ENCODE results near the gene RBM33. TPM values are rescaled to one million over a fixed set of nuclear protein-coding genes. Genes with fewer than 3 reads are reported as not detected.

The RBM33 gene
- total RNA-seq, 8 experiments from 2014 or later, result 13.3 to 52.0 (median 29.3) TPM

DNA sequence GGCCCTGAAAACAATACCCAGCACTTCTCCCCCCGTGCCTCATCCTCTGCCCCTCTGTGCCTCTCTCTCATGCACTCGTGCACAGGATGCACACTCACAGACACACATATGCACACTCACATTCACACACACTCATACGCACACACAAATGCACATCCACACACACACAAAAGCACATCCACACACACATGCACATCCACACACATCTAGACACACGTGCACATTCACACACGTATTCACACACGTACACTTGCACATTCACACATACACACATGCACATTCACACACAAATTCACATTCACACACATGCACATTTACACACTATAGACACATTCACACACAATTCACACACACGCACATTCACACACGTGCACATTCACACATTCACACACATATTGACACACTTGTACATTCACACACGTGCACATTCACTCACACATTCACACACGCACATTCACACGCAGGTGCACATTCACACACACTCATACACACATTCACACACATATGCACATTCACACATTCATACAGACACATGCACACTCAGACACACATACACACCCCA, 148.6 kb downstream of the RBM33 start:
- Histone ChIP-seq H3K27ac (no peak overlapping the region), H3K4me3 (no peak overlapping the region), H3K4me1 (replicated peaks in 1 of 2) (no peaks in the 10 kb centered on the region)
- in situ Hi-C loops (cut with MboI; ENCODE audit: low pct_unique_long_range_greater_than_20kb in 2 of 9, low sequenced_read_pairs in 9 of 9, unreplicated experiment in 9 of 9), result loop anchor here in 3 of 9 experiments (10.0 to 25.0 kb wide), 2 partner anchors 1019 to 1022 kb away; no protein-coding TSS in a partner anchor
- ATAC-seq (replicated peaks in 6 of 8), result no peak
- 47 to 92% (median 75%) methylated on average over 3 to 10 of the region's 11 CpGs; no CpG with 5 or more reads in 2 of the 10 experiments for WGBS, 10 experiments

DNA sequence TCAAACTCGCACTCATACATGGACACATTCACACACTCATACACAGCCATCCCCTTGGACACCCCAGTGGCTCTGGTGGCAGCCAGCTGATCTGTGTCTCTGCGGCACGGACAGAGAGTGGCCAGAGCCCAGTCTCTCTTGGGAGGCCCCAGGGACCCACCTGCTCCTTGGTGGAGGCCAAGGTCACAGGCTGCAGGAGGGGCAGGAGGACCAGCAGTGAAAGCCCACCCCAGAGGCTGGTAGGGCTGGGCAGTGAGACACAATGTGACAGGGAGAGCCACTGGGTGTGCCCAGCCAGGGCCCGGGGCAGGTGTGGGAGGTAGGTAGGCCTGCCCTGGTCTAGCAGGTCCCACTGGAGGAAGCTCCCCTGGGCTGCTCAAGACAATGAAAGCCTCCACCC, 149.3 kb downstream of the RBM33 start:
- in situ Hi-C loops (cut with MboI; ENCODE audit: low pct_unique_long_range_greater_than_20kb in 2 of 9, low sequenced_read_pairs in 9 of 9, unreplicated experiment in 9 of 9), result loop anchor here in 3 of 9 experiments (10.0 to 25.0 kb wide), 2 partner anchors 1019 to 1021 kb away; no protein-coding TSS in a partner anchor
- Histone ChIP-seq H3K27ac (no peak overlapping the region), H3K4me1 (replicated peaks in 1 of 2) (no peaks in the 10 kb centered on the region), H3K4me3 (no peak overlapping the region)
- WGBS, 10 experiments, result 64 to 80% methylated on average over 1 to 3 of the region's 4 CpGs; no CpG with 5 or more reads in 8 of the 10 experiments
- ATAC-seq (replicated peaks in 6 of 8), result no peak

DNA sequence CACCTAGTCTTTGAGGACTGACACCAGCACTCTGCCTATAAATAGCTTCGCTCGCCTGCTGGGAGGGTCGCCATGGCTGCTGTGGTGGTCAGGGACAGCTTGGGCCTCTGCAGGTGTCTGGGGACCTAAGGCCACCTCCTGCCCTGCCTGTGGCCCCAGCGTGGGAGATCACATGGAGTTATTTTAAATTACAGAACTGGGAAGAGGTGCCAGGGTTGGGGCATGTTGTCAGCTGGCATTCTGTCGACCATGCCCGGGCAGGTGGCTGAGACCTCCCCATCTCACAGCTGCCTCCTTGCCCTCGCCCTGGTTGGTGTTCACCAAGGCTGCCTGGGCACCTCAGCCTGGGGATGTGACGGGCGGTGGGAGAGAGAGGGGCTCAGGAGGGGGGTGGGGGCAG, 149.7 kb downstream of the RBM33 start:
- ATAC-seq (replicated peaks in 6 of 8), result no peak
- Histone ChIP-seq H3K4me3 (no peak overlapping the region), H3K4me1 (replicated peaks in 1 of 2) (no peaks in the 10 kb centered on the region), H3K27ac (no peak overlapping the region)
- in situ Hi-C loops (cut with MboI; ENCODE audit: low pct_unique_long_range_greater_than_20kb in 2 of 9, low sequenced_read_pairs in 9 of 9, unreplicated experiment in 9 of 9), result loop anchor here in 3 of 9 experiments (10.0 to 25.0 kb wide), 2 partner anchors 1018 to 1021 kb away; no protein-coding TSS in a partner anchor
- 34 to 80% (median 72%) methylated on average over 2 to 5 of the region's 9 CpGs; no CpG with 5 or more reads in 7 of the 10 experiments for WGBS, 10 experiments

DNA sequence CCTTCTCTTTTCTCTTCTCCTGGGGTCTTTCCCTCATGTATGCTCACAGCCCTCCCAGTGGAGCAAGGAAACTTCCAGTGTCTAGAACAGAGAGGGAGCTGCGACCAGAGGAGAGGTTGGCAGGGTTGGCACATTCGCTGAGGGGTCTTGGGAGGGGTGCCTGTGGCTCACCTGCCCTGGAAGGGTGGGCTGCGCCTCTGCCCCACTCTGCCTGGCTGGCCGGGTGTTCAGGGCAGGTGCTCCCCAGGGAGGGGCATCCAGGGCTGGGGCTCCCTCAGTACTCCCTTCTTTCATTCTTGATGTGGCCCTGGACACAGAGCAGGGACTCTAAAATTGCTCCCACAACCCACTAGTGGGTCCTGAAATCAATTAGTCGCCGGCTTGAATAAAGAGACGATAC, 150.9 kb downstream of the RBM33 start:
- no peaks in the 10 kb centered on the region for H3K4me1 ChIP-seq (replicated peaks in 1 of 2)
- WGBS, 10 experiments, result 0 to 79% (median 54%) methylated on average over 1 to 3 of the region's 7 CpGs; no CpG with 5 or more reads in 2 of the 10 experiments
- in situ Hi-C loops (cut with MboI; ENCODE audit: low pct_unique_long_range_greater_than_20kb in 2 of 9, low sequenced_read_pairs in 9 of 9, unreplicated experiment in 9 of 9), result loop anchor here in 3 of 9 experiments (10.0 to 25.0 kb wide), 2 partner anchors 1017 to 1019 kb away; no protein-coding TSS in a partner anchor
- no peak for ATAC-seq (replicated peaks in 6 of 8)
- no peak overlapping the region for H3K27ac ChIP-seq
- H3K4me3 ChIP-seq, result no peak overlapping the region

DNA sequence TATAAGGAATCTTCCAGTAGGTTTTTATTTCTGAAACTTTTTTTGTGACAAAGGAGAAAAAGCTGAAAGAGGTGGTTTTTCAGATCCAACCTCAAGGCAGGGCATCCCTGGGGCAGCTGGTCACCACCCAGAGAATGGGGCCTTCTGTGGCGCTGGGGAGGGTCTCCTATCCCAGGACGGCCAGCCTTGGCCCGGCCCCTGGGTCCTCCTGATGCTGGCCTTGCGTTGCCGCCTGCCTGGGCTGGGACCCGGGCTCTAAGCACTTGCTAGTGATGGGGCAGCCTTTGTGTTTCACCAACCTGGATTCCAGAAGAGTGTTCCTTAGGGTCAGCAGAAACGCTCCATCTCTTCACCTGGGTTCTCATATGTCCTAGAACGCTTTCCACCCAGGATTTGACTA, 151.5 kb downstream of the RBM33 start:
- Histone ChIP-seq H3K27ac (no peak overlapping the region), H3K4me1 (replicated peaks in 1 of 2) (no peaks in the 10 kb centered on the region), H3K4me3 (no peak overlapping the region)
- WGBS, 10 experiments, result 28 to 100% (median 57%) methylated on average over 1 to 6 of the region's 8 CpGs; no CpG with 5 or more reads in 4 of the 10 experiments
- no peak for ATAC-seq (replicated peaks in 6 of 8)
- in situ Hi-C loops (cut with MboI; ENCODE audit: low pct_unique_long_range_greater_than_20kb in 2 of 9, low sequenced_read_pairs in 9 of 9, unreplicated experiment in 9 of 9), result loop anchor here in 3 of 9 experiments (10.0 to 25.0 kb wide), 2 partner anchors 1016 to 1019 kb away; no protein-coding TSS in a partner anchor

DNA sequence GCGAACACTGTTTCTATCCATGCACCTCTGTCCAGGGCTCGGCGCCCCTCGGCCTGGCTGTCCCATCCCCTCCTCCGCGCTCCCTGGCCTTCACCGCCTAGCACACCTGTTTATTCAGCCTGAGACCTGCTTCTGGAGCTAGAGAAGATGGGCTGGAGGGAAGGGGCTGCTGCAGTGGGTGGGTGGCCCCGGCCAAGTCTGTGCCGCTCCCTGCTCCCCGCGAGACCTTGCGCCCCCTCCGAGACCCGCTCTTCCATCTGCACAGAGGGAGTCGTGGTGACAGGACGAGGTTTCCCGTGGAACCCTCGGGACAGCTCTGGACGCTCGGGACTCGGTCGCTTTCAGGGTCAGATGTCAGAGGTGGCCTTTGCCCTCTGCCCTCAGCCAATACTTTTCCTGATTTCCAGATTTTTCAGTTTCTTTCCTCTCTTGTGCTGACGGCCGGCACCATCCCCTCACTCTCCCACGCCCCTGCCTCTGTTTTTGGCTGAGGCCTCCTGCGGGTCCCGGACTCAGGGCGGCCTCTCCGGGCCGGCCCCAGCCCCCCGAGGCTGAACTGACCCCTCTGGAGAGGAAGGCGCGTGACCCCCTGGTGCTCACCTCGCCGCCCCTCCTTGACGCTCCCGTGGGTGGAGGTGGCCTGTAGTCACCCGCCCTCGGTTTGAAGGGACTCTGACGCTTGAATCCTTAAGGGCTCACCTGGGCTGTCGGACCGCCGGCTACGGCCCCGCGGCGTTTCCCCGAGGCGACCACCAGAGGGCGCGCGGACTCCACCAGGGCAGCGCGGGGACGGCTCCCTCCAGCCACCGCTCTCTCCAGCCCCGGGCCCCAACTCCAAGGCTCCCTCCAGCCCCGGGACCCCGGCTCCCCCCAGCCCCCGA, 152.2 kb downstream of the RBM33 start:
- in situ Hi-C loops (cut with MboI; ENCODE audit: low pct_unique_long_range_greater_than_20kb in 2 of 9, low sequenced_read_pairs in 9 of 9, unreplicated experiment in 9 of 9), result loop anchor here in 3 of 9 experiments (10.0 to 25.0 kb wide), 2 partner anchors 1016 to 1018 kb away; no protein-coding TSS in a partner anchor
- no peak overlapping the region for H3K27ac ChIP-seq
- peak; percentile 75 to 92 (median 82) for ATAC-seq (replicated peaks in 6 of 8)
- no peaks in the 10 kb centered on the region for H3K4me1 ChIP-seq (replicated peaks in 1 of 2)
- 20 to 65% (median 54%) methylated on average over 7 to 11 of the region's 60 CpGs; no CpG with 5 or more reads in 5 of the 10 experiments for WGBS, 10 experiments
- no peak overlapping the region for H3K4me3 ChIP-seq

DNA sequence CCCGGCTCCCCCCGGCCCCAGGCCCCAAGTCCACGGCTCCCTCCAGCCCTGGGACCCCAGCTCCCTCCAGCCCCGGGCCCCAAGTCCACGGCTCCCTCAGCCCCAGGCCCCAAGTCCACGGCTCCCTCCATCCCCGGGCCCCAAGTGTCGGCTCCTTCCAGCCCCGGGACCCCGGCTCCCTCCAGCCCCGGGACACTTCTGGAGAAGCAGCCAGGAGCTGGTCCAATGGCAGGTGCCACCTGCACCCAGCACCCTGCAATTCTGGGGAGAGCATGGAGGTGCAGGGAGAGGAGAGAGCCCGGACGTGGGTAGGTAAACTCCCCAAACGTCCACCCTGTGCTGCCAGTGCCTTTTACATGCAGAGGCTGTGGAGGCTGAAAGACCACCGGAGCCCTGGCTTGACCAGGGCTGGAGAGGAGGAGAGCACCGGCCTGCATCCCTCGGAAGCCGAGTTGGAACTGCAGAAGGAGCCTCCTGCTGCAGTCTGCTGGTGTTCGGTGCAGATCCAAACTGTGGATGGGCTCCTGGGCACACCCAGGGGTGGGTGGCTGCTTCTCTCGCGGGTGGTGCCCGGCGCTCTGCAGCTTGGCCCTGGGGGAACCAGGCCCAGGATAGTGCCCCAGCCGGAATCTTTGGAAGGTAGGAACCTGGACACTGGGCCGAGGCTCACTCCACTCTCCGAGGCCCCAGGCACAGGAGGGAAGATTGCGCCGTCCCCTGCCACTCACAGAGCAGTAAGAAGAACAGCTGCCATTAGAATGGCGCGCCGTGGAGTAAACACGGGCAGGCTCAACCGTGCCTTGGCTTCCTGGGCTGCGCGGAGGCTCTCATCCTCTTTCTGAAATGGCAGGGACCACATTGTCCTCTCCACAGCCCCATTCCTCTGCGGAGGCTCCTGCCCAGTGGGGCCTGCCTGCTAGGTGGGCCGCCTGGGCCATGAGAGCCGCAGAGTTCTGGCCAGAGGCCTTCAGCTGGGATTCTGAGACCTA, 153.1 kb downstream of the RBM33 start:
- in situ Hi-C loops (cut with MboI; ENCODE audit: low pct_unique_long_range_greater_than_20kb in 2 of 9, low sequenced_read_pairs in 9 of 9, unreplicated experiment in 9 of 9), result loop anchor here in 3 of 9 experiments (10.0 to 25.0 kb wide), 2 partner anchors 1015 to 1017 kb away; no protein-coding TSS in a partner anchor
- no peak overlapping the region for H3K4me3 ChIP-seq

DNA sequence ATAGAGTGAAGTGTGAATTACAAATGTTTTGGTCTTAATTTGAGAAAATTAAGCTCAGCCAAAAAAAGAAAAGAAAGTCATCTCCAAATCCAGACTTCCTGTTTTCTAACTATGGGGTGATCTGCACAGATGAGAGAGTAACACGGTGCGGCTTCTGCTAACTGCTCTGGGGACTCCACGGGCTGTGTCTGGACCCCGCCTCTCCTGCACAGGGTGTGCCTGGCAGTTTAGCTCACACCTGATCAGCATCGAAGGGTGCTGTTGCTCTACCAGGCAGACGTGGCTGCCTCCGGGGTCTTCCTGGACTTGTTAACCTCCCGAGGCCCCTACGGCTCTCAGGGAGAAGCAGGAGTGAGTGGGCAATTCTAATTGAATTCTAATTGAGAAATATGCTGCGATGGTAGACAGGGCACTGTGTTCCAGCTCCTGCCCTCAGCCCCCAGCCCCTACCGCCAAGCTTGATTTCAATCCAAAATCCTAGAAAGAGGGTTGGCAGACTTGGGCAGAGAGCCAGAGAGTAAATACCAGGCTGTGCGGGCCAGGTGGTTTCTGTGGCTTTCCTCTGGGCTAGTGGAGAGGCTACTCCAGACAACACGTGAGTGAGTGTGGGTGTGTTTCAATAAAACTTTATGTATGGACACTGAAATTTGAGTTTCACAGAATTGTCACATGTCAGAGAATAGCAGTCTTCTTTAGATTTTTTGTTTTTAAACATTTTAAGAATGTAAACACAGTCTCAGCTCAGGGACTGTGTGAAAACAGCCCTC, 154.4 kb downstream of the RBM33 start:
- no peak overlapping the region for H3K27ac ChIP-seq
- in situ Hi-C loops (cut with MboI; ENCODE audit: low pct_unique_long_range_greater_than_20kb in 2 of 9, low sequenced_read_pairs in 9 of 9, unreplicated experiment in 9 of 9), result loop anchor here in 3 of 9 experiments (10.0 to 25.0 kb wide), 2 partner anchors 1013 to 1016 kb away; no protein-coding TSS in a partner anchor
- WGBS, 10 experiments, result 20 to 100% (median 76%) methylated on average over 1 to 11 of the region's 13 CpGs; no CpG with 5 or more reads in 2 of the 10 experiments
- peak in 1 of 8 experiments; percentile 27 for ATAC-seq (replicated peaks in 6 of 8)
- no peak overlapping the region for H3K4me3 ChIP-seq
- H3K4me1 ChIP-seq (replicated peaks in 1 of 2), result peaks cover 0 to 6% of the 10 kb centered on the region in 2 donors

More for the DNA sequence above, 153.1 kb downstream of the RBM33 start:
- peak in 6 of 8 experiments; percentile 16 to 56 (median 34) for ATAC-seq (replicated peaks in 6 of 8)
- H3K4me1 ChIP-seq (replicated peaks in 1 of 2), result no peaks in the 10 kb centered on the region
- 60 to 85% (median 72%) methylated on average over 1 to 20 of the region's 38 CpGs; no CpG with 5 or more reads in 5 of the 10 experiments for WGBS, 10 experiments
- no peak overlapping the region for H3K27ac ChIP-seq

DNA sequence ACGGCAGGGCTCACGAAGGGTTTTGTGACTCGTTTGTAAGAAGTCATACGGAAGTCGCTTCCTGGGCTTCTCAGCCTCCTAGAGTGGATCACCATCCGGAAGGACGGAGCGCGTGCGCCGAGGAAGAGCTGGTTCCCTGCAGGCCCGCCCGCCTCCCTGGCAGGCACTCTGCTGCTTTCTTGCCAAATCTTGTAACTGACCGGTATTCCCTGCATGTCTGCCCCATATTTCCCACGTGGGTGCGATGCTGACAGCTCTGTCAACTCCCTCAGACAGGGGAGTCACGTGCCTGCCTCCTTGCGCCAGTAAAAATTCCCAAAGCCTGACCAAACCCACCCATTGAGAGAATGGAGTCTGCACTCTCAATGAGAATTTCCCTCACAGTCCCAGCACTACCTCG, 155.1 kb downstream of the RBM33 start:
- in situ Hi-C loops (cut with MboI; ENCODE audit: low pct_unique_long_range_greater_than_20kb in 2 of 9, low sequenced_read_pairs in 9 of 9, unreplicated experiment in 9 of 9), result loop anchor here in 3 of 9 experiments (10.0 to 25.0 kb wide), 2 partner anchors 1013 to 1015 kb away; no protein-coding TSS in a partner anchor
- Histone ChIP-seq H3K4me3 (no peak overlapping the region), H3K4me1 (replicated peaks in 1 of 2) (peaks cover 0 to 8% of the 10 kb centered on the region in 2 donors), H3K27ac (no peak overlapping the region)
- WGBS, 10 experiments, result 0 to 53% (median 20%) methylated on average over 1 to 12 of the region's 19 CpGs; no CpG with 5 or more reads in 1 of the 10 experiments
- peak in 2 of 8 experiments; percentile 12 to 15 for ATAC-seq (replicated peaks in 6 of 8)

DNA sequence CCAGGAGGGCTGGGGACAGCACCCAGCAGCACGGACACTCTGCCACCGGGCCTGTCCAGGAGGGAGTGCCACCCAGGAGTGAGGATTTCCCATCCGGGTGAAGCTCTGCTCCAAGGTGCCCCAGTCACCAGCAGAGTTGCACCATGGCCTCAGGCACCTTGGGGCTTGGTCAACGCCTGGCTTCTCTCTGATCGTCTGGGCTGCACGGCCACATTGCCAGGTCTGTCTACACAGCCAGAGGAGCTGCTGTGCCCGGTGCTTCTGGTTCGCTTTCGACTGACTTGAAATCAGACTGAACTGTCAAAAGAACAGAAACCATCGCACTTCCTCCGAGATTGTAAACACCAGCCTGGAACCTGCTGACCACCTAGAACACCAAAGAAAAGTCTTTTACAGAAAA, 155.8 kb downstream of the RBM33 start:
- ATAC-seq (replicated peaks in 6 of 8), result no peak
- Histone ChIP-seq H3K27ac (no peak overlapping the region), H3K4me1 (replicated peaks in 1 of 2) (peaks cover 0 to 8% of the 10 kb centered on the region in 2 donors), H3K4me3 (no peak overlapping the region)
- 28 to 84% (median 81%) methylated on average over 2 to 6 of the region's 11 CpGs; no CpG with 5 or more reads in 7 of the 10 experiments for WGBS, 10 experiments
- in situ Hi-C loops (cut with MboI; ENCODE audit: low pct_unique_long_range_greater_than_20kb in 2 of 9, low sequenced_read_pairs in 9 of 9, unreplicated experiment in 9 of 9), result loop anchor here in 3 of 9 experiments (25.0 kb wide), 2 partner anchors 662 to 1012 kb away; no protein-coding TSS in a partner anchor

DNA sequence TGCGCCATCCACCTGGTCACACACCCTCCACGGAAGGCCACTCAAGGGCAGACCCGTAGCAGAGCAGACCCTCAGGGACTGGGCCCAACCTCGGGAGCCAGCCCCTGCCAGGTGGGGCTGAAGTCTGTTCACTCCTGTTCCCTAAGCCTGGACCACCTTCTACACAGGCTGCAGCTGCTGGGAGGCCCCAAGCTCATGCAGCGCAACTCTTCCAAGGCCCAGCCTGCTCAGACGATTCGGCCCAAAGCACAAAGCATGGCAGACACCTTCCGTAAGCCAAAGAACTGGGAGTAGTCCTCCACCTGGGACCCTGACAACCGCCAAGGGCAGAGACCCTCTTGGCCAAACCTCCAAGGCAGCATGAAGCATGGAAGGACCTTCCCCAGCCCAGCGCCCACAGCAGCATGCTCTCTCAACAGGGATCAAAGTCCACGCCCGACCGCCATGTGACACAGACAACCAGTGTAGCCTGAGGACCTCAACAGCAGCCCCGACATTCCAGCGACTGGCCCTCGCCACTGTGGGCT, 156.3 kb downstream of the RBM33 start:
- whole genome bisulfite sequencing, 10 experiments, result 72 to 100% (median 80%) methylated on average over 2 to 9 of the region's 16 CpGs; no CpG with 5 or more reads in 3 of the 10 experiments
- ATAC-seq (replicated peaks in 6 of 8), result no peak
- no peak overlapping the region for H3K4me3 ChIP-seq
- no peak overlapping the region for H3K27ac ChIP-seq
- H3K4me1 ChIP-seq (replicated peaks in 1 of 2), result peaks cover 0 to 8% of the 10 kb centered on the region in 2 donors
- in situ Hi-C loops (cut with MboI; ENCODE audit: low pct_unique_long_range_greater_than_20kb in 2 of 9, low sequenced_read_pairs in 9 of 9, unreplicated experiment in 9 of 9), result loop anchor here in 3 of 9 experiments (25.0 kb wide), 2 partner anchors 661 to 1011 kb away; no protein-coding TSS in a partner anchor

All from motor neuron (in vitro differentiated cells).